Activated naive CD8-positive, alpha-beta T cell treated with anti-CD3 and anti-CD28 coated beads, Interleukin-2, amount 50 U/mL, for 16 hours (primary cell): ENCODE results near the gene TK2.
"Not testable (repeated sequence)": the region's sequence is repeated elsewhere in the genome, so short reads cannot be mapped to it uniquely, and the experiment has no call there.

Source experiments
- DNase-seq: peaks from one replicate; pipeline ENCODE4 v3.0.0-alpha.2; 2020; ENCODE audit warnings: low read depth, low spot score

TK2 gene

GRCh38 chr16:66574081-66574480 lies 24.2 kb upstream of the TK2 start:
- DNase-seq = no peak

GRCh38 chr16:66572356-66572755 lies 22.4 kb upstream of the TK2 start:
- no peak for DNase-seq

GRCh38 chr16:66569827-66570405 lies 20.0 kb upstream of the TK2 start:
- no peak for DNase-seq

GRCh38 chr16:66569131-66569530 lies 19.2 kb upstream of the TK2 start:
- no peak for DNase-seq

- DNase-seq = no peak
Measured at GRCh38 chr16:66568355-66568754, 18.4 kb upstream of the TK2 start.

GRCh38 chr16:66567270-66567669 lies 17.3 kb upstream of the TK2 start:
- not testable (repeated sequence) for DNase-seq

- DNase-seq = no peak
Measured at GRCh38 chr16:66566051-66566901, 16.4 kb upstream of the TK2 start, which contains the start of gene CMTM1. CMTM1 (plus strand) TSS chr16:66566439; CDS start chr16:66566514, 75 bp downstream.

GRCh38 chr16:66563574-66564334 lies 13.8 kb upstream of the TK2 start:
- no peak for DNase-seq

- DNase-seq = no peak
Measured at GRCh38 chr16:66562986-66563385, 13.1 kb upstream of the TK2 start.

DNA sequence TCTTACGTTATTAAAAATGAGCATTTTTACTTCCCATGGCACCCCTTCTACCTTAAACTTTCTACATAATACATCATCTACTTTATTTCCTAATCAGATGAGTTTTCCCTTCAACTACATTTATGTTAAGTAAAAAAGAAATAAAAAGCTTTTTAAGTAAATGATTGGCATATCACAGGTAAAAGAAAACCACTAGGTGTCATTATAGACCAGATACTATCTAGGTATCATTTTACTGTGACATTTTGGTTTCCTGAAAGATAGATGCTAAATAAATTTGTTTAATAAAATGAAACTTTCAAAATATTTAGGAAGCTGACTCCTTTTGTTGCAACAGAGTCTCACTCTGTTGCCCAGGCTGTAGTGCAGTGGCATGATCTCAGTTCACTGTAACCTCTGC lies 12.5 kb upstream of the TK2 start:
- no peak for DNase-seq

GRCh38 chr16:66561381-66562080 lies 11.6 kb upstream of the TK2 start:
- no peak for DNase-seq

DNA sequence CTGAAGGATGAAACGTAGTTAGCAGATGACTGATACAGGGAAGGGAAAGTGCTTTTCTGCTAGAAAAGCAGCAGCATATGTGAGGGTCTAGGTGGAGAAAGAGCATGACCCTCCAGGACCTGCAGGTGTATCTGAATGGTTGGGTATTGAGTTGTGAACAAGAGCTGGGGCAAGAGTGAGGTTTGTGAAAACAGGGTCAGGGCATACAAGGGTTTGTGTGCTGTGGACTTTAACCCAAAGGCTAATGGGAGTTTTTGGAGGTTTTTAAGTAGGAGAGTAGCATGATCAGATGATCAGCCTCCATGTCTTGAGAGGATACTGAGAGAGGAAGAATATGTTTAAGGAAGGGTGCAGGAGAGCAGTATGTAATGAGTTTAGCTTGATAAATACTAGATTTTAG lies 10.2 kb upstream of the TK2 start:
- no peak for DNase-seq

DNA sequence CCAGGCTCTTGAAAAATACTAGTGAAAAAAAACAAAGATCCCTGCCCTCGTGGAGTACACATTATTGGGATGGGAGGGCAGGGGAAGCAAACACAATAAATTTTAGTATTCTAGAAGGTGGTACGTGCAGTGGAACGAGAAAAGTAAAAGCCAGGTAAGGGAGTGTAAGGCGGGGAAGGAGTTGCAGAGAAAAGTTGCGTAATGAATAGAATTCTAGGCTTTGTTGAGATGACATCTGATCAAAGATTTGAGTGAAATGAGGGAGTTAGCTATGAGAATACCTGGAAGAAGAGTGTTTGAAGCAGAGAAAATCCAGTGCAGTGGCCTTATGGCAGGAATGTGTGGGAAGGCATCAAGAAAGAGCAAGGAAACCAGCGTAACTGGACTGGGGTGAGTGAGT lies 4.6 kb upstream of the TK2 start:
- DNase-seq = no peak

DNA sequence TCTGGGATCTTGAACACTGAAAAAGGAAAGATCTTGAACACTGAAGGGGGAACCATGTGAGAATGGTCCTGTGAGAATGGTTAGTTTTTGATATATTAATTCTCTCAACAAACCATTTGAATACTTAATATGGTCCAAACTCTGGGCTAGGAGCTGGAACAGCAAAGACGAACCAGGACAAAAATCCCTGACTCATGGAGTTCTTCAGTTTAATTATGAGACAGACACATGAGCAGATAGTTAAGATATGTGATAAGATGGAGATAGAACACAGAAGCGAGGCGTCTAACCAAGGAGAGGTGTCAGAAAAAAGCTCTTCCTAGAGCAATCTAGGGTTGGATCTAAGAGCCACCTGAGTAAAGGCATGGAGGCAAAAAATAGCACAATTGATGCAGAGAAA lies 4.1 kb upstream of the TK2 start:
- DNase-seq = no peak

DNA sequence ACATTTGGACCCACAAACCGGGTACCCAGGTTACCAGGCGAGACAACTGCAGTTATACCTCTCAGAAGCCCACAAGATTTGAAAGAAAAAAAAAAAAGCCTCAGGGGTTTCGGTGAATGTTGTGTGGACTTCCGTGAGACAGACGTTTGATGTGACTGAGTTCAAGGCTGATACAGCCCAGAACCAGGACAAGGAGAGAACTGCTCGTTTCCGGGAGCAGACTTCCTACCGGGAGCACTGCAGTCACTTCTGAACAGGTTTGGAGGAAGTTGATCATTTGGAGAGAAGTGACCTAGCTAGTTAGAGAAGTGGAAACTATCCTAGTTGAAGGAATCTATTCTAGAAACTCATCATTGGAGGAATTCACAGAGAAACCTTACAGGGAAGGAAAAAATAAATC lies 3.3 kb upstream of the TK2 start:
- no peak for DNase-seq

DNA sequence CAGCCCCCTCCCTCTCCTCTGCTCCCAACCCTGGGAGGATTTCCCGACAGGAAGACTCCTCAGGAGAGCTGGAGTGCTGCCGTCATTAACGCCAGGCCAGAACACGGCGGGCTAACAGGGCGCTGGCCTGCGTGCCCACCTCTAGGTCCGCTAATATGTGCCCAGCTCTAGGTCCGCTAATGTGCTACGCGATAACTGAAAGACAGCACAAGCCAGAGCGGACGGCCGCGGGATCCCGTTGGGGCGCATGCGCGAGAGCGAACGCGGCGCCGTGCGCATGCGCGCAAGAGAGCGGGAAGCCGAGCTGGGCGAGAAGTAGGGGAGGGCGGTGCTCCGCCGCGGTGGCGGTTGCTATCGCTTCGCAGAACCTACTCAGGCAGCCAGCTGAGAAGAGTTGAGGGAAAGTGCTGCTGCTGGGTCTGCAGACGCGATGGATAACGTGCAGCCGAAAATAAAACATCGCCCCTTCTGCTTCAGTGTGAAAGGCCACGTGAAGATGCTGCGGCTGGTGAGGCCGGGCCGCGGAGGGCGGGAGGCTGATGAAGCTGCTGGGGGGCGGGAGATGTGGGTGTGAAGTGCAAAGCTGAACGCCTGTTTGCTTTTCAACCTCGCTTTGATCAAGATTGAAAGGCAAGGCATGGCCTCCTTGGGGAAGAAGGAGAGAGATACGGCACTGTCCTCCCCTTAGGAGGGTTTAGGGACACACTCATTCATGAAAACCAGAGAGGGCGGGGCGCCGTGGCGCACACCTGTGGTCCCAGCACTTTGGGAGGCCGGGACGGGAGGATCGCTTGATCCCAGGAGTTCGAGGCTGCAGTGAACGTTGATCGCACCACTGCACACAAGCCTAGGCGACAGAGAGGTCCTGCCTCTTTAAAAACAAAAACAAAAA lies 2.6 kb upstream of the TK2 start, which contains the start of gene CKLF:
TSS of gene CKLF (plus strand) at position 291 of the 892 bp plus-strand sequence. CDS start at position 431, 140 bp downstream.
- DNase-seq = peak; percentile 72

GRCh38 chr16:66551788-66552285 lies 1.9 kb upstream of the TK2 start:
- no peak for DNase-seq

DNA sequence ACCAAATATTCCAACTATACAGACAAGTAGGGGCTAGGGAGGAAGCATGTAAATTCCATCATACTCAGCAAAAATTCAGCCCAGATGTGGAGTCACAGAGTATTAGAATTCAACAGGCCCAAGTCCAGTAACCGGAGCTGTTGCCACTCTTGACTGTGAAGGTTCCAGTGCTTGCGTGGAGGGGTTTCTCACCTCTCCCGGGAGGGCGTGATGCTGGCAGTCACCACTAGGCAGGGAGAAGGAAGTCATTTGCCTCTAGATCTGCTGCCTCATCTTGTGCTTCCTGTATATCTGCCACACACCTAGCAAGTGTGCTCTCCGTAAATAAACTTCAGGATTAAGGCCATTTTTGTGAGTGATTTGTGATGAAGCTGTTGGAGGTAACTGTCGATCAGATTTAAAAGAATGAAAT lies 1.4 kb upstream of the TK2 start:
- peak; percentile 14 for DNase-seq

- no peak for DNase-seq
Measured at GRCh38 chr16:66548868-66549267, 1.1 kb downstream of the TK2 start.

- no peak for DNase-seq
Measured at GRCh38 chr16:66548068-66548467, 1.9 kb downstream of the TK2 start.
